Memory B cell (primary cell): ENCODE results near the gene MAN2B1.
"Not testable (repeated sequence)": the region's sequence is repeated elsewhere in the genome, so short reads cannot be mapped to it uniquely, and the experiment has no call there.

Experiments
- ATAC-seq: fragments of 150-1000 bp; cut with Tn5 transposase; 2 replicates; pipeline ENCODE4 v1.10.0; 2021; ENCODE audit warnings: low read depth, mild to moderate bottlenecking, moderate library complexity
- DNase-seq, 2 donors: peaks; one replicate each; pipeline ENCODE4 v3.0.0; 2022; ENCODE audit warnings: low spot score in 2 of 2
- H3K27ac Mint-ChIP-seq: one replicate; pipeline ENCODE4 v1.8.0; 2022; ENCODE audit warnings: mild to moderate bottlenecking, moderate library complexity, mixed read lengths
- H3K27me3 Mint-ChIP-seq: one replicate; pipeline ENCODE4 v1.8.0; 2022; ENCODE audit warnings: mixed read lengths
- H3K36me3 Mint-ChIP-seq: one replicate; pipeline ENCODE4 v1.8.0; 2022; ENCODE audit warnings: mild to moderate bottlenecking, mixed read lengths
- H3K4me1 Mint-ChIP-seq: one replicate; pipeline ENCODE4 v1.8.0; 2022; ENCODE audit warnings: mixed read lengths
- H3K4me3 Mint-ChIP-seq: one replicate; pipeline ENCODE4 v1.8.0; 2022; ENCODE audit warnings: mild to moderate bottlenecking, moderate library complexity, mixed read lengths
- H3K9me3 Mint-ChIP-seq: one replicate; pipeline ENCODE4 v1.8.0; 2022; ENCODE audit warnings: mixed read lengths

Gene MAN2B1

DNA sequence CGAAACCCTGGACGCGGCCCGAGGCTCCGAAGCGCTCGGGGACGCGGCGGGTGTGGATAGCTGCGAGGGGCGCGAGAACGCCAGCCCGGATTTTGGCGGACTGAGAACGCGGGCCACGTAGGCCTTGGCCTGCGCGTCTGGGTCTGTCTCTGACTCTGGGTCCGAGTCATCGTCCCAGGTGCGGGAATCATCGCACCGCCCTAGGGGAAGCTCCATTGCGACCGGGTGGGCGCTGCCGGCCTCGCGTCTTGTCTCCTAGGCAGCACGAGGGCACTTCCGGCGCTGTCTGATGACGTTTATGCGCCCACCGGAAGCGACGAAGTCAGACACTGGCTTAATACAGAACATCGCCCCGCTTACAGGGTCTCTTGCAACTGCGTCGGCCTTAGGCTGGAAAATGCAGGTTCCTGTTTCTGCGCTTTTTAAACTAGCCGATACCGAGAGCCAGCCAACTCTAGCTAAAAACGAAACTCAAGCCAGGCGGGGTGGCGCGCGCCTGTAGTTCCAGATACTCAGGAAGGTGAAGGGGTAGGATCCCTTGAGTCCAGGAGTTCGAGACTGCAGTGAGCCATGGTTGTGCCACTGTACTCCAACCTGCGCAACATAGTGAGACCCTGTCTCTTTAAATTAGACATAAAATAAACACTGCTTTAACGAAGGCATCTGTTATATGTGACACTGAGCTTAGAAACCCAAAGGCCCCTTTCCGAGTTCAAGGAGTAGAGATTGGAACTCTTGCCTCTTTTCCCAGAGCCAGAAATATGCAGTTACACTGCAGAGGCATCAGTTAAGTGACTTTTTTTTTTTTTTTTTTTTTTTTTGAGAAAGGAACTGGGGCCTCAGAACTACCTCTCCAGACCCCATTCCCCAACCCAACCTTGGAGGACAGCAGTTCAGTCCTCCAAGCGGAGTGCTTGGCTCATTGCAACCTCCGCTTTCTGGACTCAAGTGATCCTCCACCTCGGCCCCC lies 30.1 kb upstream of the MAN2B1 start, which contains the start of gene FBXW9:
Gene FBXW9 (minus strand): TSS at position 266 of the 970 bp plus-strand sequence. CDS start 50 bp downstream, at position 216.
- Mint-ChIP-seq H3K36me3 (peaks cover 5% of the 10 kb centered on the region), H3K27ac (peak within 1 kb of the TSS; percentile 95), H3K4me3 (peak within 1 kb of the TSS; percentile 91), H3K9me3 (no peaks in the 10 kb centered on the region), H3K4me1 (peaks cover 3% of the 10 kb centered on the region), H3K27me3 (no peaks in the 10 kb centered on the region)
- peak; percentile 97 to 99 for DNase-seq
- peak; percentile 91 for ATAC-seq

DNA sequence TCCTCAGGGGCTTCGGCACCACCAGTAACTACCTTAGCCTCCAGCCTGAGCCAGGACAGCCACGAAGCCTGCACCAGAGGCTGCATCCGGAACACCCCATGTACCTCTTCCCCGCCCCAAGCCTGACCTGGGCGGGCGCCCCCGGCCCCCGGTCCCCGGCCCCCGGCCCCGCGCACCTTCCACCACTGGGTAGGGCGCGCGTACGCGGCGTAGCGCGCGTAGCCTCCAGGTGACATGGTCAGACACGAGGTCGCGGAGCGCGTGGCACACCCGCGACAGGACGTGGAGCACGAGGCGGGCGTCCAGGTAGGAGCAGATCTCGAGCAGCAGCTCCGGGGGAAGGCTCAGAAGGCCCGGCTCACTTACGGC lies 29.4 kb upstream of the MAN2B1 start:
- Mint-ChIP-seq H3K27me3 (no peaks in the 10 kb centered on the region), H3K4me1 (peaks cover 3% of the 10 kb centered on the region), H3K4me3 (peak overlapping the region; percentile 91), H3K9me3 (no peaks in the 10 kb centered on the region), H3K36me3 (no peaks in the 10 kb centered on the region), H3K27ac (peak overlapping the region; percentile 95)
- ATAC-seq (peak; percentile 7), DNase-seq (no peak)

DNA sequence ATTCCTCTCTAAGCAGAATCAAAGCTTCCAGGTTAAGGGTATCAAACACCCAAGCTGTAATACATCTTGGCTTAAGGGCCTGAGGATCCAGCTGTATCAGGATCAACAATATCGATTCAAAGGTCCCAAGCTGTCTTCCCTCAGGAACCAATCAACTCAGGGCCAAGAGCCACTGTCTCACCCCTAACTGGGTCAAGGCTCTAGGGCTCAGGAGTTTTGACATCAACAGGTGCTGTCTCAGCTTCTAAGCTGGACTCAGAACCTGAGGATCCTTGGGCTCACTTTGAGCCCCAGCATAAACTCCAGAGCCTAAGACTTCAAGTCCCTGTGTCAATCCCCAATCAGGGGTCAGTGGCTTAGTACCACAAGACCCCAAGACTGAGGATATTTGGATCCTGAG lies 29.0 kb upstream of the MAN2B1 start:
- Mint-ChIP-seq H3K27me3 (no peaks in the 10 kb centered on the region), H3K4me3 (peak overlapping the region; percentile 62), H3K9me3 (no peaks in the 10 kb centered on the region), H3K36me3 (no peaks in the 10 kb centered on the region), H3K4me1 (peaks cover 3% of the 10 kb centered on the region), H3K27ac (no peak overlapping the region)
- DNase-seq (no peak), ATAC-seq (no peak)

DNA sequence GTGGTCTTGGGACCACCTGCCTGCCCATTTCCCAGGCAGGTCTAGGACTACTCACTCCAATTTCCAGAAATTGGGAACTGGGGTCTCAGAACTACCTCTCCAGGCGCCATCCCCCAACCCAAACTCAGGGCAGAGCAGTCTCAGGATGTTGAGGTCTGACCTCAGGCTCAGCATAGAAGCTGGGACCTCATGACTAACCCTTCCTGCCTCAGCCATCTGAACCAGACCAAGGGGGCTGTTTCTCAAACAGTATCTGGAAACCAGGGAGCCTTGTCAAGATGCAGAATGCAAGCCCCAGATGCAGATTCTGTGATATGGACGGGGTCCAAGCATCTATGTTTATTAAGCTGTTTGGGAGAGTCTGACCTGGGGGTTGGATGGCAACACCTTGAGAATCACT lies 28.6 kb upstream of the MAN2B1 start:
- ATAC-seq (no peak), DNase-seq (no peak)
- peaks cover 3% of the 10 kb centered on the region for H3K4me1 Mint-ChIP-seq
- no peaks in the 10 kb centered on the region for H3K36me3 Mint-ChIP-seq
- H3K9me3 Mint-ChIP-seq: no peaks in the 10 kb centered on the region
- H3K27ac Mint-ChIP-seq: no peak overlapping the region
- H3K27me3 Mint-ChIP-seq: no peaks in the 10 kb centered on the region
- no peak overlapping the region for H3K4me3 Mint-ChIP-seq

DNA sequence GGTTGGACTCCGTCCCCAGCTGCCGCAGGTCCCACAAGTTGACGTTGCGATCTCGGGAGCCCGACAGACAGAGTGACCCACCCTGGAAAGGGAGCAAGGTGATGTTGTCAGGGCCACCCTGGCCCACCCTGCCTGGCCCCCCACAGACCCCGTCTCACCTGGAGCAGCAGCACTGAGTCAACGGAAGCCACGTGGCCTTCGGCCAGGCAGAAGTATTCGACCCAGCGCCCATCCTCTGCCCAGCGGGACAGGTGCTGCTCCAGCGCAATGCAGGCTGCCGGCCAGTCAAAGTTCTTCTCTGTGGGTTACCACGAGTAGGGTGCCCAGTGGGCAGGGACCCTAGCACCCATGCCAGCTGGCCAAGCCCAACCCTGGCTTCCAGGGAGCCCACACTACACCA lies 28.1 kb upstream of the MAN2B1 start:
- no peaks in the 10 kb centered on the region for H3K36me3 Mint-ChIP-seq
- ATAC-seq (no peak), DNase-seq (no peak)
- H3K4me3 Mint-ChIP-seq: no peak overlapping the region
- H3K4me1 Mint-ChIP-seq: peaks cover 3% of the 10 kb centered on the region
- no peak overlapping the region for H3K27ac Mint-ChIP-seq
- no peaks in the 10 kb centered on the region for H3K27me3 Mint-ChIP-seq
- no peaks in the 10 kb centered on the region for H3K9me3 Mint-ChIP-seq

DNA sequence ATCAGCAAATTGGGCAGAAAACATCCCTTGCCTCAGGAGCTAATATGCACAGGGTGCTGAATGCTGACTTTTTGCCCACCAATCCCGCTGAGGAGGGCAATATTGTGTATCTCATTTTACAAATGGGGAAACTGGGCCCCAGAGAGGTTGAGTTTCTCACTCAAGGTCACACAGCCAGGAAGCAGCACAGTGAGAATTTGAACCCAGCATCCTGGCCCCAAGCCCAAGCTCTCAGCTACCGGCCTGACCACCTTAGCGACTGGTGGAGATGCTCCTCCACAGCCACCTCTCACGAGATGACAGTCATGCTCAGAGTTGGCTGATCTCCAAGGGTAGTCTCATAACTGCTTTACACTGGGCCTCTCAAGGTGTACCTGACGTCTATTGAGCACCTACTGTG lies 26.4 kb upstream of the MAN2B1 start:
- DNase-seq (no peak), ATAC-seq (no peak)
- no peak overlapping the region for H3K27ac Mint-ChIP-seq
- peaks cover 3% of the 10 kb centered on the region for H3K4me1 Mint-ChIP-seq
- no peaks in the 10 kb centered on the region for H3K9me3 Mint-ChIP-seq
- H3K4me3 Mint-ChIP-seq: no peak overlapping the region
- no peaks in the 10 kb centered on the region for H3K27me3 Mint-ChIP-seq
- no peaks in the 10 kb centered on the region for H3K36me3 Mint-ChIP-seq

DNA sequence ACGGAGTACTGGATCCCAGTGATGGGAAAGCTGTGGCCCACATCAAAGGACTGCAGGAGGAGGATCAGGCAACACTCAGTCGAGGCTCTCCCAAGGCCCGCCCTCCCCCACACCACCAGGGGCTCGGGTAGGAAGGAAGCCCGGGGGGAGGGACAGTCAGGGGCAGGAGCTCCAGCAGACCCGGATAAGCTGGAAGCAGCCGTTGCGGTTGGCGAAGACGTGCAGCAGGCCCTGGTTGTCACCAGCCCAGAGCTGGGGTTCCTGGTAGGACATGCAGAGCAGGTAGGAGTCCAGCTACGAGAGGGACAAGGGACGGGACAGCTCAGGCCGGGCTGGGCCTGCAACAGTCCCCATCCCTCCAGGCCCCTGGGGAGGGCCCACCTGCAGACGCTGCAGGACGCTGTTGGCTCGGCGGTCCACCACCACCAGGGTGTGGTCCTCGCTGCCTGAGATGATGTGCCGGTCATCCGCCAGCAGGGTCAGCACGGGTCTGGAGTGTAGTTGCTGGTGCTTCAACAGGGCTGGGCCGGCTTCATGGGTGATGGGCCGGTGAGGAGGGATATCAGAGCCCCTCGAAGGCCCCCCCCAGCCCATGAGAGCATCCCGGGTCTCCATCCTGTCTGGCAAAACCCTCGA lies 23.2 kb upstream of the MAN2B1 start:
- Mint-ChIP-seq H3K27me3 (no peaks in the 10 kb centered on the region), H3K9me3 (no peaks in the 10 kb centered on the region), H3K36me3 (no peaks in the 10 kb centered on the region), H3K27ac (no peak overlapping the region), H3K4me3 (no peak overlapping the region), H3K4me1 (no peaks in the 10 kb centered on the region)
- ATAC-seq (no peak), DNase-seq (no peak)

DNA sequence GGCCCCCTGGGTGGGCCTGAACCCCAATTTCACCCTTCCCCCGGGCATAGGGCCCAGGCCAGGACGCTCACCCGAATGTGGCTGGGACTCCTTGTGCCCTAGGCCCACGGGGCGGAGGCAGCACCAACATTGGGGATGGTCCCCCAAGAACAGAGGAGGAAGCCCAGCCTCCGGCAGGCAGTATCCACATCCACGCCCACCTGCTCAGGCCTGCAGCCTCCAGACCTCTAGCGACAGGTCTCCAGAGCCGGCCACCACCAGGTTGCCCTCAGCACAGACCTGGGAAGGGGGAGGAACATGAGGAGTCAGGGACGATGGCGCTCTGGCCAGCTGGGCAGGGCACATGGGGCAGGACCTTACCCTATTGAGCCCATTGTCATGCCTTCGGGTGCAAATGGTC lies 22.5 kb upstream of the MAN2B1 start:
- no peaks in the 10 kb centered on the region for H3K27me3 Mint-ChIP-seq
- DNase-seq (no peak), ATAC-seq (no peak)
- no peak overlapping the region for H3K27ac Mint-ChIP-seq
- no peaks in the 10 kb centered on the region for H3K4me1 Mint-ChIP-seq
- H3K4me3 Mint-ChIP-seq: no peak overlapping the region
- H3K9me3 Mint-ChIP-seq: no peaks in the 10 kb centered on the region
- no peaks in the 10 kb centered on the region for H3K36me3 Mint-ChIP-seq

DNA sequence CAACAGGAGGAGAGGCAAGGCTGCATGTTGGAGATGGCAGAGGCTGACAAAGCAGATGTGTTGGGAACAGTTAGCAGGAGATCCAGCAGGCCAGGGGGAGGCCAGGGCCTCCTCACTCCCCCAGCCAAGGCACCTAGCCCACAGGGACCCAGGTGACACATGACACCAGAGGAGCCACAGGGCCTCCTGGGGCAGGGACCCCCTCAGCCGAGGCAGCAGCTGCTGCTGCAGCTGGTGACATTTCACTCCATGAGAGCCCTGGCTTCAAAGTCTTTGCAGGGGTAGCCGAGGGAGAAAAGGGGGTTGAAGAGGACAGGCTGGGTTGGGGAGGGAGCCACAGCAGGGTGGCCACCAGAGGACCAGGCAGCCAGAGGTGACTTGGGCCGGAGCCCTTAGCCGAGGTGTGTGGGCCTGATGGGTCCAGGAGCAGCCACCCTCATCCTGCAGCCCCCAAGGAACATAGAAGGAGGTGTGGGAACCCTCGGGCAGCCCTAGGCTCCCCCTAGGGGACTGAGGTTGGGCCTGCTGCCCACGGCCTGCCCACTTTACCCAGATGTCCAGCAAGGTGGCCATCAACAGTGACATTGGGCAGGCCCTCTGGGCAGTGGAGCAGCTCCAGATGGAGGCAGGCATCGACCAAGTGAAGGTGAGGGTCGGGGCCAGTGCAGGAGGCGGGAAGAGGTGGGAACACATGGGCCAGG lies 21.1 kb upstream of the MAN2B1 start, which contains the start of gene GNG14:
Gene GNG14 (plus strand): TSS at position 503 of the 701 bp plus-strand sequence. CDS start 51 bp downstream, at position 554.
- Mint-ChIP-seq H3K27me3 (no peaks in the 10 kb centered on the region), H3K27ac (no peak within 1 kb of the TSS), H3K9me3 (no peaks in the 10 kb centered on the region), H3K4me3 (no peak within 1 kb of the TSS), H3K36me3 (no peaks in the 10 kb centered on the region), H3K4me1 (no peaks in the 10 kb centered on the region)
- DNase-seq (no peak), ATAC-seq (no peak)

DNA sequence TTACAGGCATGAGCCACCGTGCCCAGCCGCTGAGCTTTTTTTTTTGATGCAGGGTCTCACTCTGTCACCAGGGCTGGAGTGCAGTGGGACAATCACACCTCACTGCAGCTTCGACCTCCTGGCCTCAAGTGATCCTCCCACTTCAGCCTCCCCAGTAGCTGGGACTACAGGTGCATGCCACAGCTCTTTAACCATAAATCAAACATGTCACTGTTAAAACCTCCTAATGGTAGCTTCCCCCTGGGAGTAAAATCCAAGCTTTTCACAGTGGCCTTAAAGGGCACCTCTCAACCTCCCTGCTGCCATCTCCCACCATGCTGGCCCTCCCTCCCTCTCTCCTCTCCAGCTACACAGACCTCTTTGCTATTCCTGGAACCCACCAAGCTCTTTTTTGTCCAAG lies 19.3 kb upstream of the MAN2B1 start:
- H3K4me3 Mint-ChIP-seq: no peak overlapping the region

DNA sequence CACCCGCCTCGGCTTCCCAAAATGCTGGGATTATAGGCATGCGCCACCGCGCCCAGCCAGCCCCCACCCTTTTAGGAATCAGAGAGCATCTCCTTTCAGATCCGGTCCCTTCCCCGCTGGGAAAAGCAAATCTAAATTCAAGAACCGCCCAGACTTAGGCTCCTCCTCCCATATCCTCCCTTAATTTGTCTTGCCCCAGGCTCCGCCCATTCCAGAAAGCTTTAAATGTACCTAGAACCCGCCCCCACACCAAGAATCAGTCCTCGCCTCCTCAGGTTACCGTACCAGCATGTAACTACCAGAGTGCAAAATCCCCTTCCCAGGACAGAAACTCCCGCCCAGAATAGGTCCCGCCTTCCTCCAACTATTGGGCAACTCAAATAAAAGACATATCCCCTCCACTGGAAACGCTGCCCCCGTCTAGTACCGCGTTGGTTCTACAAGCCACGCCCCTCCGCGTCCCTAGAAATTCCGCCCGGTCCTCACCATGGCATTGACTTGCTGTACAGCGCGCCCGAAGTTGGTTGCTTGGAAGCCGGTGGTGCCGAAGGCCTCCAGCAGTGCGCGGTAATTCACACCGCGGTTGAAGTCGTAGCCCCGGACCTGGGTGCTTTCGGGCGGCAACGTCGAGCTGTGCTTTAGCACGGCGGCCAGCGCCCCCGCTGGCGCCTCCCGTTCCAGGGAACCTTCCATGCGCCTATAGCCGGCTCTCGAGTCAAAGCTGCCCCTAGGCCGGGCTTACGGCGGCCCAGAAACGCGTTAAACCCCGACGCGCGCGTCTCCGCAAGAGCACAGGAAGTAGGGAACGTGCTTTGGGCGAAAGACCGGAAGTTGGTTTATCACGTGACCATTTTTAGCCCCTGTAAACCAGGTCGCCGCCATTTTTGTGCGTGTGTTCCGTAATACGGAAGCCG lies 14.8 kb upstream of the MAN2B1 start, which contains the start of gene DHPS:
Gene DHPS (minus strand): TSS at position 807 of the 914 bp plus-strand sequence. CDS start 114 bp downstream, at position 693.
- ATAC-seq (peak; percentile 79), DNase-seq (peak; percentile 73 to 87)
- Mint-ChIP-seq H3K27me3 (no peaks in the 10 kb centered on the region), H3K9me3 (no peaks in the 10 kb centered on the region), H3K4me3 (peak within 1 kb of the TSS; percentile 86), H3K27ac (peak within 1 kb of the TSS; percentile 86), H3K36me3 (peaks cover 17% of the 10 kb centered on the region), H3K4me1 (peaks cover 11% of the 10 kb centered on the region)

More for the DNA sequence above, 19.3 kb upstream of the MAN2B1 start:
- Mint-ChIP-seq H3K27me3 (no peaks in the 10 kb centered on the region), H3K27ac (no peak overlapping the region), H3K4me1 (peaks cover 5% of the 10 kb centered on the region), H3K36me3 (peaks cover 2% of the 10 kb centered on the region), H3K9me3 (no peaks in the 10 kb centered on the region)
- ATAC-seq (no peak), DNase-seq (no peak)

DNA sequence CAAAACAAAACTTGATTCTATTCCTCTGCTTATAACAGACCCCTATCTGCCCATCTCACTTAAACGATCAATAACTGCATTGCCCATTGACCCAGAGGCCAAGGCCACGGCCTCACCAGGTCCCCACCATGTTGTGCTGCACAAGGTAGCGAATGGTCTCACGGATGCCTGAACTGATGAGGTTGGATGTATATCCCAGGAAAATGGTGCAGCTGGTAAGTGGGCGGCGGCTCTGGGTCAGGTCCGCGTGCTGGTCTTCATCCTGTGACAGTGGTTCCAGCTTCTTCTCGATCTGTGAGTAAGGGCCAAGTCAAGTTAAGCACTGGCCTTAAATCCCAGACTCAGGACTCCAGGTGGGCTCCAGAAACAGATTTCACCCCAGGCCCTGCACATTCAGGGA lies 13.5 kb upstream of the MAN2B1 start:
- DNase-seq (no peak), ATAC-seq (no peak)
- H3K27ac Mint-ChIP-seq: no peak overlapping the region
- no peaks in the 10 kb centered on the region for H3K9me3 Mint-ChIP-seq
- H3K36me3 Mint-ChIP-seq: peaks cover 18% of the 10 kb centered on the region
- H3K4me1 Mint-ChIP-seq: peaks cover 13% of the 10 kb centered on the region
- H3K4me3 Mint-ChIP-seq: peak overlapping the region; percentile 17
- no peaks in the 10 kb centered on the region for H3K27me3 Mint-ChIP-seq

DNA sequence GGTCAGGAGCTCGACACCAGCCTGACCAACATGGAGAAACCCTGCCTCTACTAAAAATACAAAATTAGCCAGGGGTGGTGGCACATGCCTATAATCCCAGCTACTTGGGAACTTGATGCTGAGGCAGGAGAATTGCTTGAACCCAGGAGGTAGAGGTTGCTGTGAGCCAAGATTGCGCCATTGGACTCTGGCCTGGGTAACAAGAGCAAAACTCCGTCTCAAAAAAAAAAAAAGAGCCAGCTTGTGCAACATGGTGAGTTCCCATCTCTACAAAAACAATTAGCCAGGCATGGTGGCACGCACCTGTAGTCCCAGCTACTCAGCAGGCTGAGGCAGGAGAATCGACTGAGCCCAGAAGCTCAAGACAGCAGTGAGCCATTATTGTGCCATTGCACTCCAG lies 11.5 kb upstream of the MAN2B1 start:
- H3K36me3 Mint-ChIP-seq: peaks cover 26% of the 10 kb centered on the region
- H3K4me1 Mint-ChIP-seq: peaks cover 16% of the 10 kb centered on the region
- H3K27me3 Mint-ChIP-seq, H3K27ac Mint-ChIP-seq, DNase-seq, ATAC-seq, H3K9me3 Mint-ChIP-seq, H3K4me3 Mint-ChIP-seq: not testable (repeated sequence)
